CD4-positive, CD25-positive, alpha-beta regulatory T cell (primary cell): ENCODE measurements around the gene TEAD4. TPM values are rescaled to one million over a fixed set of nuclear protein-coding genes. Genes with fewer than 3 reads are reported as not detected.

Experiments used
- ATAC-seq, 2 donors: fragments of 150-1000 bp; cut with Tn5 transposase; one replicate each; pipeline ENCODE4 v1.10.0; 2021; ENCODE audit warnings: low read depth in 2 of 2, moderate number of reproducible peaks in 2 of 2, moderate library complexity in 1 of 2
- DNase-seq, 3 donors: peaks; one replicate each; pipeline versions ENCODE4 v3.0.0 to v3.0.0-alpha.2; 2012 to 2022; ENCODE audit warnings: mixed read lengths in 1 of 3
- H3K27ac ChIP-seq: one replicate; pipeline ENCODE4 v1.7.0; 2013; ENCODE audit warnings: mild to moderate bottlenecking, low read length; ENCODE audit not compliant: insufficient read depth, poor library complexity, severe bottlenecking
- H3K27me3 ChIP-seq: one replicate; pipeline ENCODE4 v1.7.0; 2013; ENCODE audit warnings: low read length; ENCODE audit not compliant: control insufficient read depth, insufficient read depth
- H3K36me3 ChIP-seq: one replicate; pipeline ENCODE4 v1.7.0; 2013; ENCODE audit warnings: mild to moderate bottlenecking, low read length, moderate library complexity; ENCODE audit not compliant: control insufficient read depth, insufficient read depth
- H3K4me1 ChIP-seq: 2 replicates; pipeline ENCODE4 v1.7.0; 2013; ENCODE audit warnings: mild to moderate bottlenecking, low read length; ENCODE audit not compliant: insufficient read depth, control insufficient read depth, poor library complexity, severe bottlenecking
- H3K4me3 ChIP-seq: one replicate; pipeline ENCODE4 v1.7.0; 2013; ENCODE audit warnings: low read depth, mild to moderate bottlenecking, low read length, moderate library complexity
- H3K9me3 ChIP-seq, 2 experiments: 1 replicate in 1 of 2; 2 replicates in 1 of 2; pipeline ENCODE4 v1.7.0; 2013; ENCODE audit warnings: low read length in 2 of 2, mild to moderate bottlenecking in 1 of 2, moderate library complexity in 1 of 2; ENCODE audit not compliant: control insufficient read depth in 2 of 2
- H3K27ac Mint-ChIP-seq, 3 donors: one replicate each; pipeline ENCODE4 v1.8.0; 2020 to 2022; ENCODE audit warnings: mild to moderate bottlenecking in 3 of 3, mixed read lengths in 3 of 3, moderate library complexity in 2 of 3
- H3K27me3 Mint-ChIP-seq: one replicate; pipeline ENCODE4 v1.8.0; 2022; ENCODE audit warnings: mild to moderate bottlenecking, mixed read lengths
- H3K36me3 Mint-ChIP-seq: one replicate; pipeline ENCODE4 v1.8.0; 2020; ENCODE audit warnings: mixed read lengths
- H3K4me1 Mint-ChIP-seq, 4 donors: one replicate each; pipeline ENCODE4 v1.8.0; 2020 to 2022; ENCODE audit warnings: mixed read lengths in 4 of 4, mild to moderate bottlenecking in 1 of 4
- H3K4me3 Mint-ChIP-seq, 4 donors: one replicate each; pipeline ENCODE4 v1.8.0; 2020 to 2022; ENCODE audit warnings: mild to moderate bottlenecking in 4 of 4, mixed read lengths in 4 of 4, moderate library complexity in 3 of 4
- H3K9me3 Mint-ChIP-seq, 7 donors: one replicate each; pipeline ENCODE4 v1.8.0; 2020 to 2022; ENCODE audit warnings: mixed read lengths in 7 of 7, mild to moderate bottlenecking in 3 of 7, moderate library complexity in 2 of 7
- polyA plus RNA-seq, 4 donors: library from polyadenylated mRNA; unstranded; fragments of 300-500 nt; fragmentation: Illumina TruSeq; gene quantifications; one replicate each; pipeline ENCODE4 v1.2.3, GENCODE V29; 2021
- total RNA-seq: library from RNA; stranded (reverse); gene quantifications from one replicate; pipeline ENCODE4 v1.2.3, GENCODE V29; 2022

The TEAD4 gene
- total and polyA plus RNA-seq, 5 donors from 2014 or later = not detected

- no peak overlapping the region for H3K27ac ChIP-seq
These were observed 57.0 kb downstream of the TEAD4 start for GRCh38 chr12:3016191-3016590.

GRCh38 chr12:3017281-3017680, 58.1 kb downstream of the TEAD4 start:
- Histone ChIP-seq H3K4me3 (no peak overlapping the region), H3K4me1 (no peaks in the 10 kb centered on the region), H3K27ac (no peak overlapping the region), H3K36me3 (no peaks in the 10 kb centered on the region), H3K9me3 (no peaks in the 10 kb centered on the region), H3K27me3 (no peaks in the 10 kb centered on the region)
- Mint-ChIP-seq H3K27me3 (no peaks in the 10 kb centered on the region), H3K9me3 (no peaks in the 10 kb centered on the region), H3K4me3 (no peak overlapping the region), H3K4me1 (peaks cover 0 to 3% (median 0%) of the 10 kb centered on the region in 4 donors), H3K36me3 (no peaks in the 10 kb centered on the region), H3K27ac (no peak overlapping the region)
- no peak for ATAC-seq
- DNase-seq = no peak

More at GRCh38 chr12:3016191-3016590, 57.0 kb downstream of the TEAD4 start:
- H3K36me3 Mint-ChIP-seq = no peaks in the 10 kb centered on the region
- H3K4me1 Mint-ChIP-seq = peaks cover 0 to 3% (median 0%) of the 10 kb centered on the region in 4 donors
- Histone ChIP-seq H3K36me3 (no peaks in the 10 kb centered on the region), H3K4me1 (no peaks in the 10 kb centered on the region), H3K4me3 (no peak overlapping the region), H3K9me3 (no peaks in the 10 kb centered on the region), H3K27me3 (no peaks in the 10 kb centered on the region)
- no peak overlapping the region for H3K27ac Mint-ChIP-seq
- ATAC-seq (no peak), DNase-seq (no peak)
- no peaks in the 10 kb centered on the region for H3K9me3 Mint-ChIP-seq
- H3K27me3 Mint-ChIP-seq = no peaks in the 10 kb centered on the region
- H3K4me3 Mint-ChIP-seq = no peak overlapping the region

- Histone ChIP-seq H3K27me3 (no peaks in the 10 kb centered on the region), H3K9me3 (no peaks in the 10 kb centered on the region), H3K4me1 (no peaks in the 10 kb centered on the region), H3K36me3 (no peaks in the 10 kb centered on the region), H3K27ac (no peak overlapping the region), H3K4me3 (no peak overlapping the region)
- no peaks in the 10 kb centered on the region for H3K36me3 Mint-ChIP-seq
- DNase-seq (no peak), ATAC-seq (no peak)
- no peaks in the 10 kb centered on the region for H3K27me3 Mint-ChIP-seq
- H3K4me3 Mint-ChIP-seq = no peak overlapping the region
- H3K27ac Mint-ChIP-seq = no peak overlapping the region
- no peaks in the 10 kb centered on the region for H3K9me3 Mint-ChIP-seq
- H3K4me1 Mint-ChIP-seq = peaks cover 0 to 3% (median 0%) of the 10 kb centered on the region in 4 donors
These were observed 59.2 kb downstream of the TEAD4 start for GRCh38 chr12:3018284-3019004.

GRCh38 chr12:3019005-3019680, 59.9 kb downstream of the TEAD4 start:
- Mint-ChIP-seq H3K4me1 (peaks cover 0 to 3% (median 0%) of the 10 kb centered on the region in 4 donors), H3K9me3 (no peaks in the 10 kb centered on the region), H3K4me3 (no peak overlapping the region), H3K36me3 (no peaks in the 10 kb centered on the region), H3K27ac (no peak overlapping the region), H3K27me3 (no peaks in the 10 kb centered on the region)
- Histone ChIP-seq H3K27me3 (no peaks in the 10 kb centered on the region), H3K4me3 (no peak overlapping the region), H3K36me3 (no peaks in the 10 kb centered on the region), H3K9me3 (no peaks in the 10 kb centered on the region), H3K4me1 (no peaks in the 10 kb centered on the region), H3K27ac (no peak overlapping the region)
- ATAC-seq (no peak), DNase-seq (no peak)

DNA sequence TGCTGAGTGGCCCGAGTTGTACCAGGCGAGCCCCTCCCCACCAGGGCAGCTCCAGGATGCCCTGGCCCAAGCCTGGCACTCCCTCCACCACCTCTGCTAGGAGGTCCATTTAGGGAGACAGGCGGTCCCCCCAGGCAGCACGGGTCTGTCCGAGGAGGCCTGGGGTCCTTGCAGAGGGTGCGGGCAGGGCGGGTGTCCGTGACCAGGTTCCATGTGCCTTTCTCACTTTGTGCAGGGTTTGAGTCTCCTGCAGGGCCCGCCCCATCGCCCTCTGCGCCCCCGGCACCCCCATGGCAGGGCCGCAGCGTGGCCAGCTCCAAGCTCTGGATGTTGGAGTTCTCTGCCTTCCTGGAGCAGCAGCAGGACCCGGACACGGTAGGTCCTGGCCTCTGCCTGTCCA, 61.2 kb downstream of the TEAD4 start:
- DNase-seq (no peak), ATAC-seq (no peak)
- H3K27ac Mint-ChIP-seq = no peak overlapping the region
- Histone ChIP-seq H3K9me3 (no peaks in the 10 kb centered on the region), H3K36me3 (no peaks in the 10 kb centered on the region), H3K4me1 (no peaks in the 10 kb centered on the region), H3K27ac (no peak overlapping the region), H3K27me3 (no peaks in the 10 kb centered on the region), H3K4me3 (no peak overlapping the region)
- H3K9me3 Mint-ChIP-seq = no peaks in the 10 kb centered on the region
- no peaks in the 10 kb centered on the region for H3K36me3 Mint-ChIP-seq
- peaks cover 3% of the 10 kb centered on the region for H3K27me3 Mint-ChIP-seq
- H3K4me1 Mint-ChIP-seq = no peaks in the 10 kb centered on the region
- no peak overlapping the region for H3K4me3 Mint-ChIP-seq

DNA sequence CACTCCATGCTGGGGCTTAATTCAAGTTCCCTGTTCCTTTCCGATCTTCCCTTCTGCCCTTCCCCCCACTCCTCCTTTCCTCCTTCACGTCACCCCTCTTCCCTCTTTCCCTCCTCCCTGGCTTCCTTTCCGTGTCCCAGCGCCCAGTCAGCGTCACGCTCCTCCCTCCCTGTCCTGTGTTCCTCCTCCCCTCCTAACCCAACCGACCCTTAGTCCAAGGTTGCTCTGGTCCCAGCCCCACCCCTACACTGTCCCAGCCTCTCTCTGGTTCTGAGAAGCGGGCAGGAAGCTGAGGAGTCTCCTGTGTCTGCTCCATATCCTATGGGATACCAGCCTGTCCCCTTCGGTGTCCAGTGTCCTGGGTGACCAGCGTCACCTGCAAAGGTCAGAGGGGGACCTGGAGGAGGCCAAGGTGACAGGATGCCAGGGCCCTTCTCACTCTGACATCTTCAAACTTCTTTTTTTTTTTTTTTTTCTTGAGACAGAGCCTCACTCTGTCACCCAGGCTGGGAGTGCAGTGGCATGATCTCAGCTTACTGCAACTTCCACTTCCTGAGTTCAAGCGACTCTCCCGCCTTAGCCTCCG, 61.7 kb downstream of the TEAD4 start:
- ATAC-seq (no peak), DNase-seq (no peak)
- peak overlapping the region in 1 of 3 donors; percentile 5 for H3K27ac Mint-ChIP-seq
- H3K27ac ChIP-seq = no peak overlapping the region
- H3K9me3 Mint-ChIP-seq = no peaks in the 10 kb centered on the region
- H3K36me3 ChIP-seq = no peaks in the 10 kb centered on the region
- no peaks in the 10 kb centered on the region for H3K9me3 ChIP-seq
- peaks cover 4% of the 10 kb centered on the region for H3K27me3 Mint-ChIP-seq
- H3K4me1 ChIP-seq = no peaks in the 10 kb centered on the region
- no peaks in the 10 kb centered on the region for H3K36me3 Mint-ChIP-seq
- H3K4me1 Mint-ChIP-seq = no peaks in the 10 kb centered on the region
- no peaks in the 10 kb centered on the region for H3K27me3 ChIP-seq
- H3K4me3 Mint-ChIP-seq = no peak overlapping the region
- H3K4me3 ChIP-seq = no peak overlapping the region

DNA sequence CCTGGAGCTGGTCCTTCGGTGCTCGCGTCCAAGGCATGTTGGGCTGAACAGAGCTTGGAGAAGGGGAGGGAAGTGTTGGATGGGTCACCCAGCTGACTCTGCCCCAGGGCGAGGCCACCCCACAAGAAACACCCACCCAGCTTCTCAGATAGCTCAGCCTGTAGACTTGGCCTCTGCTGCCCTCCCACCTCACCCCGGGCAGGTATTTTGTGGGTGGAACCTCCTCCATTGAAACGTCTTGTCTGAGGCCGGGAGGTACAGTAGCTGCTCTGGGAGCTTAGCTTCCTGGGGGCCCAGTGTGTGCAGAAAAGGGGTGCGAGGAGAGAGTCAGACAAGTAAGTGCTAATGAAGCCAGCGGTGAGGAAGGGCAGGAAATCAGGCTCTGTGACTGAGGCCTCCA, 63.2 kb downstream of the TEAD4 start:
- Histone ChIP-seq H3K36me3 (no peaks in the 10 kb centered on the region), H3K4me3 (no peak overlapping the region), H3K27me3 (no peaks in the 10 kb centered on the region), H3K9me3 (no peaks in the 10 kb centered on the region), H3K4me1 (no peaks in the 10 kb centered on the region), H3K27ac (no peak overlapping the region)
- peaks cover 4% of the 10 kb centered on the region for H3K27me3 Mint-ChIP-seq
- H3K27ac Mint-ChIP-seq = no peak overlapping the region
- H3K9me3 Mint-ChIP-seq = no peaks in the 10 kb centered on the region
- DNase-seq (no peak), ATAC-seq (no peak)
- H3K4me3 Mint-ChIP-seq = no peak overlapping the region
- H3K4me1 Mint-ChIP-seq = no peaks in the 10 kb centered on the region
- H3K36me3 Mint-ChIP-seq = no peaks in the 10 kb centered on the region
